IPS-18c (cell line): ENCODE measurements around the gene NANP.
"Not testable (repeated sequence)": the region's sequence is repeated elsewhere in the genome, so short reads cannot be mapped to it uniquely, and the experiment has no call there.

Source experiments
- H3K4me3 ChIP-seq: 2 replicates; pipeline ENCODE4 v1.7.0; 2013; ENCODE audit warnings: low read depth, mild to moderate bottlenecking, low read length, moderate library complexity; ENCODE audit not compliant: insufficient read depth
- H3K9me3 ChIP-seq: one replicate; pipeline ENCODE4 v1.6.1; 2013; ENCODE audit warnings: mild to moderate bottlenecking, low read length, moderate library complexity; ENCODE audit not compliant: control insufficient read depth, insufficient read depth

The NANP gene

GRCh38 chr20:25623736-25624499 lies at the start of gene NANP:
Gene NANP (minus strand): TSS chr20:25624014. CDS start chr20:25623948, 66 bp downstream.
- Histone ChIP-seq H3K4me3 (peak within 1 kb of the TSS; percentile 79), H3K9me3 (peaks cover 2% of the 10 kb centered on the region)

- peaks cover 2% of the 10 kb centered on the region for H3K9me3 ChIP-seq
Observed at GRCh38 chr20:25672659-25673235, 48.9 kb upstream of the NANP start.

GRCh38 chr20:25669826-25670422 lies 46.1 kb upstream of the NANP start:
- Histone ChIP-seq H3K9me3 (peaks cover 2% of the 10 kb centered on the region), H3K4me3 (no peak overlapping the region)

More at GRCh38 chr20:25672659-25673235, 48.9 kb upstream of the NANP start:
- H3K4me3 ChIP-seq, result no peak overlapping the region

GRCh38 chr20:25668446-25668845 lies 44.6 kb upstream of the NANP start:
- H3K4me3 ChIP-seq, result no peak overlapping the region

GRCh38 chr20:25659999-25660398 lies 36.2 kb upstream of the NANP start:
- no peaks in the 10 kb centered on the region for H3K9me3 ChIP-seq
- H3K4me3 ChIP-seq, result no peak overlapping the region

More at GRCh38 chr20:25668446-25668845, 44.6 kb upstream of the NANP start:
- H3K9me3 ChIP-seq, result peaks cover 2% of the 10 kb centered on the region

- Histone ChIP-seq H3K9me3 (no peaks in the 10 kb centered on the region), H3K4me3 (no peak overlapping the region)
Observed at GRCh38 chr20:25654487-25654886, 30.7 kb upstream of the NANP start.

- not testable (repeated sequence) for H3K4me3 ChIP-seq
Observed at GRCh38 chr20:25652866-25653265, 29.1 kb upstream of the NANP start.

GRCh38 chr20:25644814-25645213 lies 21.0 kb upstream of the NANP start:
- Histone ChIP-seq H3K9me3 (no peaks in the 10 kb centered on the region), H3K4me3 (no peak overlapping the region)

More at GRCh38 chr20:25652866-25653265, 29.1 kb upstream of the NANP start:
- not testable (repeated sequence) for H3K9me3 ChIP-seq

GRCh38 chr20:25643716-25644115 lies 19.9 kb upstream of the NANP start:
- Histone ChIP-seq H3K9me3 (no peaks in the 10 kb centered on the region), H3K4me3 (no peak overlapping the region)

- H3K4me3 ChIP-seq, result no peak overlapping the region
Observed at GRCh38 chr20:25637247-25637646, 13.4 kb upstream of the NANP start.

GRCh38 chr20:25632940-25633790 lies 9.4 kb upstream of the NANP start:
- Histone ChIP-seq H3K4me3 (no peak overlapping the region), H3K9me3 (no peaks in the 10 kb centered on the region)

More at GRCh38 chr20:25637247-25637646, 13.4 kb upstream of the NANP start:
- H3K9me3 ChIP-seq, result no peaks in the 10 kb centered on the region

- H3K4me3 ChIP-seq, H3K9me3 ChIP-seq: not testable (repeated sequence)
Observed at GRCh38 chr20:25630615-25631014, 6.8 kb upstream of the NANP start.

GRCh38 chr20:25629816-25630499 lies 6.1 kb upstream of the NANP start:
- H3K4me3 ChIP-seq, result no peak overlapping the region
- peaks cover 2% of the 10 kb centered on the region for H3K9me3 ChIP-seq

- Histone ChIP-seq H3K4me3 (no peak overlapping the region), H3K9me3 (peaks cover 2% of the 10 kb centered on the region)
Observed at GRCh38 chr20:25626779-25627178, 3.0 kb upstream of the NANP start.

- Histone ChIP-seq H3K9me3 (peaks cover 2% of the 10 kb centered on the region), H3K4me3 (peak overlapping the region; percentile 79)
Observed at GRCh38 chr20:25624500-25624939, 706 bp upstream of the NANP start.

- H3K4me3 ChIP-seq, result peak overlapping the region; percentile 79
- peaks cover 2% of the 10 kb centered on the region for H3K9me3 ChIP-seq
Observed at GRCh38 chr20:25623225-25623735, 534 bp downstream of the NANP start.
